Thyroid gland (tissue), 4 donors: Measurements from ENCODE around the gene ATP5F1C.

Experiments
- CTCF ChIP-seq, 6 experiments: fragments of 200-600 bp in 3 of 6; fragments of 450-650 bp in 3 of 6; sonication (generic) in 3 of 6; IDR thresholded peaks; one replicate each; pipeline ENCODE4 v1.5.1; 2016 to 2019; ENCODE audit warnings: antibody characterized with exemption in 6 of 6, mild to moderate bottlenecking in 2 of 6, inconsistent platforms in 1 of 6, moderate library complexity in 1 of 6
- POLR2A ChIP-seq, 2 donors: fragments of 450-650 bp; IDR thresholded peaks; one replicate each; pipeline ENCODE4 v1.6.1; 2017; ENCODE audit warnings: antibody characterized with exemption in 2 of 2, mild to moderate bottlenecking in 2 of 2, moderate library complexity in 1 of 2

- no peak for TF ChIP-seq POLR2A (IDR thresholded peaks at IDR 0.05)
- no peak for TF ChIP-seq CTCF (IDR thresholded peaks at IDR 0.05)
Measured at GRCh38 chr10:7817576-7817975, 29.6 kb downstream of the ATP5F1C start.
